ENCODE measurements around the gene KLHL40. TPM values are rescaled to one million over a fixed set of nuclear protein-coding genes. Genes with fewer than 3 reads are reported as not detected.
A peak's percentile ranks its signal among the peaks of the same experiment; 100 is the strongest.

The KLHL40 gene
- total RNA-seq, 4 donors from 2014 or later = 0.27 TPM; not detected in 3

GRCh38 chr3:42682301-42683070, 2.9 kb upstream of the KLHL40 start:
- intact Hi-C loops (cut with DNase I; ENCODE audit: low total_unique reads) (no loop called here), in situ Hi-C loops (cut with MboI; ENCODE audit: low pct_ligation_motif_present in 1 of 4, low pct_unique_long_range_greater_than_20kb in 1 of 4, low sequenced_read_pairs in 3 of 4) (no loop called here)
- no peak overlapping the region for H3K27ac ChIP-seq
- H3K9me3 ChIP-seq = no peaks in the 10 kb centered on the region
- TF ChIP-seq EP300 (IDR thresholded peaks at IDR 0.05; ENCODE audit: low read depth) (no peak), POLR2A (IDR thresholded peaks at IDR 0.05) (no peak), CTCF (IDR thresholded peaks at IDR 0.05) (no peak), POLR2AphosphoS5 (IDR thresholded peaks at IDR 0.05) (no peak)
- no peaks in the 10 kb centered on the region for H3K36me3 ChIP-seq
- H3K4me1 ChIP-seq = peaks cover 0 to 21% (median 6%) of the 10 kb centered on the region in 4 donors
- no peak overlapping the region for H3K4me3 ChIP-seq
- H3K27me3 ChIP-seq = peaks cover 14% of the 10 kb centered on the region
- WGBS, 2 donors (ENCODE audit: low coverage in 1 of 2) = 77 to 81% methylated on average over 5 to 12 of the region's 12 CpGs
- DNase-seq = no peak

- Histone ChIP-seq H3K27ac (peak overlapping the region in 3 of 4 donors; percentile 17 to 44 (median 40)), H3K27me3 (peaks cover 14% of the 10 kb centered on the region), H3K36me3 (no peaks in the 10 kb centered on the region), H3K9me3 (no peaks in the 10 kb centered on the region), H3K4me3 (no peak overlapping the region), H3K4me1 (peaks cover 0 to 21% (median 6%) of the 10 kb centered on the region in 4 donors)
- in situ Hi-C loops (cut with MboI; ENCODE audit: low pct_ligation_motif_present in 1 of 4, low pct_unique_long_range_greater_than_20kb in 1 of 4, low sequenced_read_pairs in 3 of 4) (no loop called here), intact Hi-C loops (cut with DNase I; ENCODE audit: low total_unique reads) (no loop called here)
- WGBS, 2 donors (ENCODE audit: low coverage in 1 of 2) = 45 to 67% methylated on average over 1 to 10 of the region's 10 CpGs
- DNase-seq = peak; percentile 68
- no peak for TF ChIP-seq POLR2A (IDR thresholded peaks at IDR 0.05)
- TF ChIP-seq POLR2AphosphoS5 (IDR thresholded peaks at IDR 0.05) = peak in 2 of 3 donors; percentile 38 to 46
- no peak for TF ChIP-seq EP300 (IDR thresholded peaks at IDR 0.05; ENCODE audit: low read depth)
- TF ChIP-seq CTCF (IDR thresholded peaks at IDR 0.05) = no peak
Measured at GRCh38 chr3:42683875-42684598, 1.3 kb upstream of the KLHL40 start.

GRCh38 chr3:42684632-42685362, 540 bp upstream of the KLHL40 start:
- TF ChIP-seq POLR2A (IDR thresholded peaks at IDR 0.05) = no peak
- no peak for TF ChIP-seq CTCF (IDR thresholded peaks at IDR 0.05)
- no peak for TF ChIP-seq EP300 (IDR thresholded peaks at IDR 0.05; ENCODE audit: low read depth)
- no peak for TF ChIP-seq POLR2AphosphoS5 (IDR thresholded peaks at IDR 0.05)
- WGBS, 2 donors (ENCODE audit: low coverage in 1 of 2) = 83% methylated on average over 7 of the region's 7 CpGs; no CpG with 5 or more reads in 1 of the 2 donors
- Histone ChIP-seq H3K27ac (peak overlapping the region in 2 of 4 donors; percentile 40 to 44), H3K4me1 (peaks cover 0 to 21% (median 6%) of the 10 kb centered on the region in 4 donors), H3K9me3 (no peaks in the 10 kb centered on the region), H3K27me3 (peaks cover 14% of the 10 kb centered on the region), H3K4me3 (no peak overlapping the region), H3K36me3 (no peaks in the 10 kb centered on the region)
- intact Hi-C loops (cut with DNase I; ENCODE audit: low total_unique reads) (no loop called here), in situ Hi-C loops (cut with MboI; ENCODE audit: low pct_ligation_motif_present in 1 of 4, low pct_unique_long_range_greater_than_20kb in 1 of 4, low sequenced_read_pairs in 3 of 4) (no loop called here)
- DNase-seq = no peak
